Measurements from ENCODE around the gene LPAR3.

The LPAR3 gene

DNA sequence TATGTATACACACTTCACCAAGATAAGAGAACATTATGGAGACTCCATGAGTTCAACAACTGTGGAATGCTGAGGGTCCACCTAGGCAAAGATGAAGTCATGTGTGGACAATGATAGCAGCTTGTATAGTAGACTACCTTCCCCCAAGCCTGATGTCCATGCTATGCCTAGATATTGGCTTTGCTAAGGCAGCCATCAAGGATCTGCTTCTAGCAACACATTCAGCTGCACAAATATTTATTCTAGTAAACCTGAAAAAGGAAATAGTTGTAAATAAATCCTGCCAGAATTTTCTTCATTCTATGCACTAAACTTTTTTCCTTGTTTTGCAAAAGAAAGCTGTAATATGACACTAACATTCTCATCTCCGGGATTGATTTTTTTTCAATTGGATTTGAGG is 7.0 kb upstream of the LPAR3 start:
- DNase-seq, result peak; percentile 6

- no peak for DNase-seq
These were observed 3.3 kb upstream of the LPAR3 start for GRCh38 chr1:84896279-84896678.

GRCh38 chr1:84890566-84890965 is 2.4 kb downstream of the LPAR3 start:
- DNase-seq, result no peak

DNA sequence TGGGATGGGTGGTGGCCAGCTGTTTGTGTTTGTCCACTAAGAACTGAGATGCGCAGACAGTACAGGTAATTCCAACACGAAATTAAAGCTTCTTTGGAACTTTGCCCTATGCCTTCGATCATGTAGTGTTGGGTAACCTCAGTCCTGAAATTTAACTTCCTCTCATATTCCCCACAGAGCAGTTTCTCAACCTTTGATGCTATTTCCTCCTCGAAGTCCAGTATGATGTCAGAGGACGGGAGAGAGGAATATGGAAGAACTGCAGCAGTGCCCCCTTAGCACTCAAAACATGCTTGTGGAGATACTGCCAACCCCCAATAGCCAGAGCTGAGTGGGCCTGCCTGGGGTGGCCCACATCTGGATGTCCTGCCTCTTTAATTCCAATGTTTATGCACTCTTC is 3.6 kb downstream of the LPAR3 start:
- DNase-seq, result no peak

GRCh38 chr1:84888753-84889152 is 4.3 kb downstream of the LPAR3 start:
- DNase-seq, result no peak

GRCh38 chr1:84887261-84887934 is 5.6 kb downstream of the LPAR3 start:
- no peak for DNase-seq

DNA sequence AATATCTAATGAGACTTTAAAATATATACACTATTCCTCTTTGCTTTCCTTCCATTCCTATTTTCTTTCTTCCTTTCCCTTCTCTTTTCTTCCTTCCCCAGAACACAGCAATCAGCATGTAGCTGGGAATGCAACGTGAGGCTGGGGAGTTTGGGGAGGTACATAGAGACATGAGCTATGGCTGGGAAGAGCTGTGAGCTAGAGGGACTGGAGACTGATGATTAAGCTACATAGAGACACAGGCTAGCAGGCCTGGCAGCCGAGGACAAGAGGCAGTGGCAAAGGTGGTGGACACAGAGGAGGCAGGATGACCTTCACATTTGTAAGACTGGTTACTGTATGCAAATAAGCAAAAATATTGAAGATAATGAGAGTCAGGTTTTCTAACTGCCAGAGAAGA is 7.5 kb downstream of the LPAR3 start:
- DNase-seq, result no peak

- DNase-seq, result no peak
These were observed 8.2 kb downstream of the LPAR3 start for GRCh38 chr1:84884671-84885389.

GRCh38 chr1:84883286-84883685 is 9.7 kb downstream of the LPAR3 start:
- DNase-seq, result no peak

GRCh38 chr1:84877592-84877991 is 15.4 kb downstream of the LPAR3 start:
- DNase-seq, result no peak

GRCh38 chr1:84876353-84876752 is 16.7 kb downstream of the LPAR3 start:
- DNase-seq, result no peak

- no peak for DNase-seq
These were observed 19.6 kb downstream of the LPAR3 start for GRCh38 chr1:84873366-84873765.

- no peak for DNase-seq
These were observed 20.2 kb downstream of the LPAR3 start for GRCh38 chr1:84872696-84873355.

GRCh38 chr1:84871181-84871580 is 21.8 kb downstream of the LPAR3 start:
- DNase-seq, result no peak

- no peak for DNase-seq
These were observed 22.4 kb downstream of the LPAR3 start for GRCh38 chr1:84870591-84870990.

DNA sequence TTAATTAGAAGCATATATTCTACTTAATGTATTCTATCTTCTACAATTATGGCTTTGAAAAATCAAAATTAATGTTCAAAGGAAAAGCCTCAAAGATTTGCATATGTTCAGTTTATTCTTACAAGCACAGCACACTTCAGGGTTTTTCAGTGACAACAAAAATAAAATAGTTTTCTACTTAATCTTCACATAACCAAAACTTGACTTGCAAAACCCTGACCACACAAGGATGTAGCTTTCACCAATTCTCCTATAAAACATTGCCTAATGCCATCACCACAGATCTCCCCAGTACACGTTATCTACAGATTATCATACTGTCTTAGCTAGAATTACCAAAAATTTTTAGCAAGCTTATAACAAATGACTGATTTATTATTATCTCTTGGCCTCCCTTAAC is 23.3 kb downstream of the LPAR3 start:
- no peak for DNase-seq

- no peak for DNase-seq
These were observed 30.2 kb downstream of the LPAR3 start for GRCh38 chr1:84862810-84863251.

- DNase-seq, result no peak
These were observed 30.9 kb downstream of the LPAR3 start for GRCh38 chr1:84861988-84862644.

GRCh38 chr1:84861516-84861915 is 31.5 kb downstream of the LPAR3 start:
- no peak for DNase-seq

- DNase-seq, result no peak
These were observed 33.1 kb downstream of the LPAR3 start for GRCh38 chr1:84859866-84860265.

- DNase-seq, result no peak
These were observed 35.1 kb downstream of the LPAR3 start for GRCh38 chr1:84857906-84858305.

DNA sequence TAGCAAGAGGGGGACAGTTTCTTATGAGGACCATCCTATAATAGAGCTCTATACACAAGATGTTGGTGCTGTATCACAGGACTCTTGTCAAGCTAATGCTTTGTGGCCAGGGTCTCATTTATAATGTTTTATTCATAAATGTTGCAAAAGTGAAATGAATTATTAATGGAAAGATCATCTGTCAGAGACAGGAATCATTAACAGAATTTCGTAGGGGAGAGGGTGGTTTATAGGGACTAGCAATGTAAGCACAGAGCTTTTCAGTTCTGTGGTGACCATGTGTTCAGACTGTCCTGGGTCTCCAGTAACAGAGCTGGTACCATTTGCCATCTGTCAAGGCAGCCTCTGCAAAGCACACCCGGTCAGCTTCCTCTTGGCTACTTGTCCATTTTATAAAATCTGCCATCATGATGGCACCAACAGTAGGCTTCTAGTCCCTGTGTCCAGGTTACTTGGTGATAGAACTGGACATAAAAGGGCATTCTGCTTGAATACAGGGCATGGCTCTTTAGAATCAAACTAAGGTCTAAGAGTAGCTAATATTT is 36.2 kb downstream of the LPAR3 start:
- DNase-seq, result no peak
